Esophagus (tissue), 2 donors: ENCODE measurements around the gene NACC1. TPM values are rescaled to one million over a fixed set of nuclear protein-coding genes. Genes with fewer than 3 reads are reported as not detected.

ENCODE experiments used
- H3K27ac ChIP-seq, 2 donors: one replicate each; pipeline ENCODE4 v1.5.1; 2013; ENCODE audit warnings: low read depth in 2 of 2, mild to moderate bottlenecking in 2 of 2, inconsistent platforms in 1 of 2, low read length in 1 of 2, moderate library complexity in 1 of 2
- H3K27me3 ChIP-seq, 2 donors: one replicate each; pipeline ENCODE4 v1.6.1; 2013; ENCODE audit warnings: low read length in 2 of 2, control low read depth in 1 of 2, mild to moderate bottlenecking in 1 of 2; ENCODE audit not compliant: insufficient read depth in 2 of 2, control insufficient read depth in 1 of 2
- H3K36me3 ChIP-seq, 2 donors: one replicate each; pipeline ENCODE4 v1.6.1; 2013; ENCODE audit warnings: low read length in 1 of 2; ENCODE audit not compliant: control insufficient read depth in 2 of 2, insufficient read depth in 2 of 2
- H3K4me1 ChIP-seq, 2 donors: one replicate each; pipeline ENCODE4 v1.6.1; 2013; ENCODE audit warnings: low read length in 1 of 2; ENCODE audit not compliant: control insufficient read depth in 2 of 2, insufficient read depth in 2 of 2
- H3K4me3 ChIP-seq, 2 donors: one replicate each; pipeline ENCODE4 v1.5.1; 2013; ENCODE audit warnings: low read length in 2 of 2, mild to moderate bottlenecking in 2 of 2, low read depth in 1 of 2, moderate library complexity in 1 of 2
- H3K9me3 ChIP-seq, 2 donors: one replicate each; pipeline ENCODE4 v1.6.1; 2013; ENCODE audit warnings: mild to moderate bottlenecking in 2 of 2, low read depth in 1 of 2, low read length in 1 of 2, moderate library complexity in 1 of 2; ENCODE audit not compliant: control insufficient read depth in 2 of 2, insufficient read depth in 1 of 2
- WGBS, 2 donors: extraction: QIAGEN DNeasy Blood & Tissue Kit; methylation state at CpG; one replicate each; pipeline ENCODE4 v1.1.7; 2013; 5-methylcytosine and 5-hydroxymethylcytosine counted together
- polyA plus RNA-seq, 2 donors: library from polyadenylated mRNA; stranded (reverse); fragments of 200-250 nt; gene quantifications; one replicate each; pipeline ENCODE4 v1.2.3, GENCODE V29; 2013
- donor health status: healthy with polysubstance abuse.
- donor health status: Bipolar disorder and iron deficiency.

The NACC1 gene
- polyA plus RNA-seq, 2 donors, result 19.5 to 39.4 TPM

DNA sequence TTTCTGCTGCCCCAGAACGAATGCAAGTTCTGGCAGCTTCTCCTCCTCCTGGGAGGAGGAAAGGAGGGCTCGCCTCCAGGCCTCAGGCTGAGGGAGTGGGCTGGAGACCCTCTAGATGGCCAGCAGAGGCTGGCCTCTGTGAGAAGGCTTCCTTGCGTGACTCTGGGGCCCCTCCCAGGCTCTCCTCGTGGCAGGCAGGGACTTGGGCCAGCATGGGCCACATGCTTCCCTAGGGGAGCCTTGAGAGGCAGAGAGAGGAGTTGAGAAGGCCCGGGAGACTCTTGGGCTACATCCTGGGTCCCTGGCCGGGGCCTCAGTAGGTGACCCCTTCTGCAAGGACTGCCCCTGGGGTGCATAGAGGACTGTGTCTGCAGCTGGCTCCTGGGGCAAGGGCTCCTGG is 41.3 kb upstream of the NACC1 start:
- Histone ChIP-seq H3K27me3 (no peaks in the 10 kb centered on the region), H3K9me3 (no peaks in the 10 kb centered on the region), H3K36me3 (peaks cover 4 to 57% of the 10 kb centered on the region in 2 donors), H3K4me3 (no peak overlapping the region), H3K27ac (peak overlapping the region; percentile 3 to 35), H3K4me1 (peaks cover 7 to 29% of the 10 kb centered on the region in 2 donors)
- 37 to 50% methylated on average over 6 of the region's 6 CpGs for WGBS, 2 donors

DNA sequence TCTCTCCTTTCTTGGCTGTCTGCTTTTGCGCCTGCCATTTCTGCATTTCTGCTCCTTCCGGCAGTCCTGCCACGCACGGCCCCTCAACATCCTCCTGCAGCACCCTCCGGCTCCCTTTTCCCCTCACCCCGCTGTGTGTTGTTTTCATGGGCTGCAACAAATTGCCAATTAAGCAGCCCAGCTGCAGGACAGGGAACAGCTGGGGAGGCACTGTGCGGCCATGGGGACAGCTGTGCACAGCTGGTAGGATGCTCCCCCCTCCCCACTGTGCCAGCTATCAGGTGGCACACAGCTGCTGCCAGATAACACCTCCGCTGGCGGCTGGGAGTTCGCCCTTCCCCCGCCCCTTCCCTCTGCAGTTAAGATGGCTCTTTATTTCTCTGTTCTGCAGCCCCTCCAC is 40.8 kb upstream of the NACC1 start:
- Histone ChIP-seq H3K27ac (peak overlapping the region; percentile 3 to 35), H3K36me3 (peaks cover 4 to 57% of the 10 kb centered on the region in 2 donors), H3K4me1 (peaks cover 7 to 29% of the 10 kb centered on the region in 2 donors), H3K4me3 (no peak overlapping the region), H3K9me3 (no peaks in the 10 kb centered on the region), H3K27me3 (no peaks in the 10 kb centered on the region)
- 54% methylated on average over 11 of the region's 11 CpGs for WGBS, 2 donors

GRCh38 chr19:13078381-13078780 is 39.7 kb upstream of the NACC1 start:
- Histone ChIP-seq H3K9me3 (no peaks in the 10 kb centered on the region), H3K27ac (peak overlapping the region; percentile 53 to 80), H3K27me3 (no peaks in the 10 kb centered on the region), H3K4me3 (no peak overlapping the region), H3K36me3 (peaks cover 4 to 51% of the 10 kb centered on the region in 2 donors), H3K4me1 (peaks cover 7 to 29% of the 10 kb centered on the region in 2 donors)
- 65% methylated on average over 10 of the region's 10 CpGs for WGBS, 2 donors

GRCh38 chr19:13078897-13079541 is 39.0 kb upstream of the NACC1 start:
- H3K4me3 ChIP-seq, result no peak overlapping the region
- H3K27me3 ChIP-seq, result no peaks in the 10 kb centered on the region
- peak overlapping the region; percentile 71 to 80 for H3K27ac ChIP-seq
- 45 to 47% methylated on average over 12 of the region's 12 CpGs for WGBS, 2 donors
- peaks cover 7 to 29% of the 10 kb centered on the region in 2 donors for H3K4me1 ChIP-seq
- H3K9me3 ChIP-seq, result no peaks in the 10 kb centered on the region
- H3K36me3 ChIP-seq, result peaks cover 4 to 51% of the 10 kb centered on the region in 2 donors

DNA sequence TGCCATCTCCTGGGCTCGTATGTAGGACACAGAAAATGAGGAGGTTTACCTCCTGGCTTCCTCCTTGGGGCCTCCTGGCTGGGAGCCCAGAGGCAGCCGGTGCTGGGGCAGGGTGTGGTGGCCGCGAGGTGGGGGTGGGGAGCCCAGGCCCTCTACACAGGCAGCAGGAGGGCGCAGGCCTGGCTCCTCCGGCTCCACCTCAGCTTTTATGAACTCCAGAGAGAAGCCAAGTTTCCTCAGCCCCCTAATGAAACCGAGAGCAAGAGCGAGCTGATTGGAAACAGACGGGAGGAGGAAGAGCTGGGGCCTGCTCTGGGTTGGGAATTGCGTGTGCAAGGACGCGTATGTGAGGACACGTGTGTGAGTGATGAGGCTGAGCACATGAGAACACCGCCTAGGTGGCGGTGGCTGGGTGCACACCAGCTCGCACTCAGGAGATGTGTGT is 38.5 kb upstream of the NACC1 start:
- peaks cover 4 to 50% of the 10 kb centered on the region in 2 donors for H3K36me3 ChIP-seq
- H3K4me3 ChIP-seq, result no peak overlapping the region
- no peaks in the 10 kb centered on the region for H3K9me3 ChIP-seq
- peak overlapping the region; percentile 71 to 80 for H3K27ac ChIP-seq
- 36 to 49% methylated on average over 16 of the region's 16 CpGs for WGBS, 2 donors
- peaks cover 7 to 29% of the 10 kb centered on the region in 2 donors for H3K4me1 ChIP-seq
- H3K27me3 ChIP-seq, result no peaks in the 10 kb centered on the region

- Histone ChIP-seq H3K27ac (no peak overlapping the region), H3K4me1 (peaks cover 3 to 21% of the 10 kb centered on the region in 2 donors), H3K4me3 (no peak overlapping the region), H3K27me3 (no peaks in the 10 kb centered on the region), H3K36me3 (peaks cover 4 to 46% of the 10 kb centered on the region in 2 donors), H3K9me3 (no peaks in the 10 kb centered on the region)
- WGBS, 2 donors, result 66 to 68% methylated on average over 14 of the region's 14 CpGs
These were observed 35.7 kb upstream of the NACC1 start for GRCh38 chr19:13082192-13083007.

GRCh38 chr19:13083008-13083404 is 35.1 kb upstream of the NACC1 start:
- H3K27ac ChIP-seq, result no peak overlapping the region
- H3K27me3 ChIP-seq, result no peaks in the 10 kb centered on the region
- peaks cover 3 to 19% of the 10 kb centered on the region in 2 donors for H3K4me1 ChIP-seq
- H3K9me3 ChIP-seq, result no peaks in the 10 kb centered on the region
- H3K36me3 ChIP-seq, result peaks cover 4 to 47% of the 10 kb centered on the region in 2 donors
- WGBS, 2 donors, result 74 to 75% methylated on average over 7 of the region's 7 CpGs
- H3K4me3 ChIP-seq, result no peak overlapping the region

DNA sequence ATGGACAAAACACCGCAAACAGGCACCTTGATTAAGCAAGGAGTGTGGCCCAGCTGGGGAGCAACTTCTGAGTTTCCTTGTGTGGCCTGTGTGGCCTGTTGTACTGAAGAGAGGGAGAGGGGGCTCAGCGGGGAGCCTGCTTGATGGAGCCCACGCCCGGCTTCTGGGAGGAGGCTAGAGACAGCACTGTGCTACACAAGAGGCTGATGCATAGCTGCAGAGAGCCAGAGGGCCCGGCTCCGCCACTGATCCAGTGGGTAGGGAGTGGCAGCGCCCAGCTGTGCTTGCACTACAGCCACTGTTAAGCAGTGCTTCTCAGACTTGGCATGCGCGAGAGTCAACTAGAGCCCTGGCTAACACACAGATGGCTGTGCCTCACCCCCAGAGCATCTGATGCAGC is 34.4 kb upstream of the NACC1 start:
- H3K4me1 ChIP-seq, result peaks cover 3 to 14% of the 10 kb centered on the region in 2 donors
- H3K27ac ChIP-seq, result no peak overlapping the region
- WGBS, 2 donors, result 87 to 90% methylated on average over 9 of the region's 9 CpGs
- no peaks in the 10 kb centered on the region for H3K27me3 ChIP-seq
- peaks cover 4 to 46% of the 10 kb centered on the region in 2 donors for H3K36me3 ChIP-seq
- H3K9me3 ChIP-seq, result no peaks in the 10 kb centered on the region
- H3K4me3 ChIP-seq, result no peak overlapping the region

DNA sequence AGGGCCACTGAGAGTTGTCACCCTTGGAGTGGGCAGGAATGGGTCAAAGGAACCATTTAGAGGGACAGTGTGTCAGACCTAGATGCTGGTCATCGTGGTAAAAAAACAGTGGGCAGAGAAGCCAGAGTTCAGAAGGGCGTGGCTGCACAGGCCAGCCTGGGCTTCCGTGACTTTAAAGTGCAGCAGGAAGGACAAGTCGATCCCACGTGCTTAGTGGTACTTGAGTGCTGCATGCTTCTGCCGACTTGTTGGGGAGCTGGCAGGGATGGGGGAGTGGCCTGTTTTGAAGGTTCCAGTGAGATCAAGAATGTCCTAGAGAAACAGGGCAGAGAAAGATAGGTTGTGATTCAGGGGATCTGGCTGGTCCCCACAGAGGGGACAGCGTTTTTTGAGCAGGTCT is 32.4 kb upstream of the NACC1 start:
- peaks cover 0 to 2% of the 10 kb centered on the region in 2 donors for H3K4me1 ChIP-seq
- H3K9me3 ChIP-seq, result no peaks in the 10 kb centered on the region
- H3K4me3 ChIP-seq, result no peak overlapping the region
- no peak overlapping the region for H3K27ac ChIP-seq
- WGBS, 2 donors, result 41 to 48% methylated on average over 7 of the region's 7 CpGs
- H3K27me3 ChIP-seq, result no peaks in the 10 kb centered on the region
- peaks cover 4 to 40% of the 10 kb centered on the region in 2 donors for H3K36me3 ChIP-seq
